ENCODE results near the gene C9orf152.

Gene C9orf152

GRCh38 chr9:110180511-110181434 lies 27.2 kb downstream of the C9orf152 start:
- no peak for DNase-seq (ENCODE audit: low read depth in 2 of 2)

- DNase-seq (ENCODE audit: low read depth in 2 of 2) = no peak
These were observed 28.2 kb downstream of the C9orf152 start for GRCh38 chr9:110179734-110180133.

GRCh38 chr9:110178281-110178680 lies 29.7 kb downstream of the C9orf152 start:
- no peak for DNase-seq (ENCODE audit: low read depth in 2 of 2)

- DNase-seq (ENCODE audit: low read depth in 2 of 2) = no peak
These were observed 32.5 kb downstream of the C9orf152 start for GRCh38 chr9:110175275-110175968.

GRCh38 chr9:110173322-110173642 lies 34.7 kb downstream of the C9orf152 start:
- DNase-seq (ENCODE audit: low read depth in 2 of 2) = no peak

GRCh38 chr9:110170357-110171257 lies 37.4 kb downstream of the C9orf152 start:
- DNase-seq (ENCODE audit: low read depth in 2 of 2) = no peak

GRCh38 chr9:110168486-110168885 lies 39.5 kb downstream of the C9orf152 start:
- DNase-seq (ENCODE audit: low read depth in 2 of 2) = no peak

- DNase-seq (ENCODE audit: low read depth in 2 of 2) = no peak
These were observed 46.0 kb downstream of the C9orf152 start for GRCh38 chr9:110161940-110162339.

- no peak for DNase-seq (ENCODE audit: low read depth in 2 of 2)
These were observed 47.3 kb downstream of the C9orf152 start for GRCh38 chr9:110160685-110161084.

GRCh38 chr9:110160123-110160522 lies 47.8 kb downstream of the C9orf152 start:
- DNase-seq (ENCODE audit: low read depth in 2 of 2) = no peak

- no peak for DNase-seq (ENCODE audit: low read depth in 2 of 2)
These were observed 49.9 kb downstream of the C9orf152 start for GRCh38 chr9:110157823-110158664.

GRCh38 chr9:110156902-110157301 lies 51.1 kb downstream of the C9orf152 start:
- DNase-seq (ENCODE audit: low read depth in 2 of 2) = no peak

- no peak for DNase-seq (ENCODE audit: low read depth in 2 of 2)
These were observed 51.5 kb downstream of the C9orf152 start for GRCh38 chr9:110156416-110156815.

- DNase-seq (ENCODE audit: low read depth in 2 of 2) = no peak
These were observed 52.2 kb downstream of the C9orf152 start for GRCh38 chr9:110155751-110156150.

GRCh38 chr9:110153431-110153830 lies 54.5 kb downstream of the C9orf152 start:
- no peak for DNase-seq (ENCODE audit: low read depth in 2 of 2)

GRCh38 chr9:110152704-110153374 lies 55.1 kb downstream of the C9orf152 start:
- no peak for DNase-seq (ENCODE audit: low read depth in 2 of 2)
